H1 (cell line): Measurements from ENCODE around the gene ZNF791. TPM values are rescaled to one million over a fixed set of nuclear protein-coding genes. Genes with fewer than 3 reads are reported as not detected.

Source experiments
- CTCF ChIA-PET: fragments of 300-600 bp; sonication (Branson Sonifier 250); formaldehyde crosslinking; loops from one replicate; lab custom pipeline; 2021; ENCODE audit not compliant: partially characterized antibody; lab: Charles Lee
- POLR2A ChIA-PET: fragments of 300-600 bp; sonication (Branson Sonifier 250); formaldehyde crosslinking; loops from one replicate; lab custom pipeline; 2021; ENCODE audit warnings: inconsistent platforms; ENCODE audit not compliant: partially characterized antibody; lab: Charles Lee
- DNase-seq, 2 experiments: peaks; one replicate each; pipeline versions ENCODE4 v3.0.0 to v3.0.0-alpha.2; 2010 to 2022; ENCODE audit warnings: low spot score in 2 of 2, low read depth in 1 of 2, mixed read lengths in 1 of 2
- FAIRE-seq: peaks from 2 replicates; lab custom pipeline; 2011; peaks lifted over from hg19 to GRCh38; lab: Jason Lieb, UNC
- H2AFZ ChIP-seq: 2 replicates; pipeline ENCODE4 v1.8.1; 2012; ENCODE audit warnings: low read length, inconsistent platforms
- H2AK5ac ChIP-seq: 2 replicates; pipeline ENCODE4 v1.6.1; 2013; ENCODE audit warnings: low read depth, low read length
- H2BK120ac ChIP-seq: replicated peaks from 2 replicates; pipeline ENCODE3; 2013; ENCODE audit warnings: low read depth, low read length, inconsistent platforms
- H2BK12ac ChIP-seq: 2 replicates; pipeline ENCODE4 v1.6.1; 2013; ENCODE audit warnings: low read depth, low read length
- H2BK15ac ChIP-seq: 2 replicates; pipeline ENCODE4 v1.6.1; 2013; ENCODE audit warnings: low read length
- H2BK20ac ChIP-seq: 2 replicates; pipeline ENCODE4 v1.6.1; 2013; ENCODE audit warnings: low read length
- H2BK5ac ChIP-seq: 2 replicates; pipeline ENCODE4 v1.6.1; 2013; ENCODE audit warnings: low read depth, low read length
- H3K14ac ChIP-seq: 2 replicates; pipeline ENCODE4 v1.6.1; 2013; ENCODE audit warnings: inconsistent platforms; ENCODE audit not compliant: insufficient read length
- H3K18ac ChIP-seq: 2 replicates; pipeline ENCODE4 v1.6.1; 2013; ENCODE audit warnings: low read length; ENCODE audit errors: extremely low read depth
- H3K23ac ChIP-seq: 2 replicates; pipeline ENCODE4 v1.6.1; 2013; ENCODE audit warnings: inconsistent platforms; ENCODE audit not compliant: insufficient read length
- H3K23me2 ChIP-seq: 2 replicates; pipeline ENCODE4 v1.6.1; 2013; ENCODE audit warnings: low read depth, low read length
- H3K27ac ChIP-seq: 2 replicates; pipeline ENCODE4 v1.6.1; 2011; ENCODE audit warnings: low read depth, low read length, inconsistent platforms
- H3K27me3 ChIP-seq, 4 experiments: replicated peaks in 1 of 4; 1 replicate in 1 of 4; 2 replicates in 3 of 4; pipeline versions ENCODE4 v1.6.1 to v1.8.1; 2011 to 2013; ENCODE audit warnings: low read length in 3 of 4, mild to moderate bottlenecking in 3 of 4, inconsistent platforms in 2 of 4, mixed read lengths in 2 of 4, moderate library complexity in 1 of 4; ENCODE audit not compliant: control insufficient read depth in 3 of 4, insufficient read depth in 3 of 4; ENCODE audit errors: extremely low read depth in 1 of 4
- H3K36me3 ChIP-seq, 4 experiments: 2 replicates each; pipeline versions ENCODE4 v1.6.1 to v1.8.1; 2011 to 2013; ENCODE audit warnings: mild to moderate bottlenecking in 4 of 4, low read length in 3 of 4, moderate library complexity in 2 of 4, control low read depth in 1 of 4, inconsistent platforms in 1 of 4; ENCODE audit not compliant: insufficient read depth in 4 of 4, control insufficient read depth in 2 of 4
- H3K4ac ChIP-seq: replicated peaks from 2 replicates; pipeline ENCODE3; 2013; ENCODE audit warnings: low read length, low read depth, mixed read lengths, inconsistent platforms; ENCODE audit not compliant: insufficient read length
- H3K4me1 ChIP-seq, 4 experiments: replicated peaks in 1 of 4; 1 replicate in 1 of 4; 2 replicates in 3 of 4; pipeline versions ENCODE4 v1.6.1 to v1.8.1; 2011 to 2013; ENCODE audit warnings: low read length in 3 of 4, inconsistent platforms in 2 of 4, mixed read lengths in 1 of 4; ENCODE audit not compliant: insufficient read depth in 4 of 4, control insufficient read depth in 3 of 4
- H3K4me2 ChIP-seq, 2 experiments: 2 replicates each; pipeline versions ENCODE4 v1.6.1 to v1.8.1; 2011 to 2013; ENCODE audit warnings: low read depth in 2 of 2, low read length in 2 of 2, control low read depth in 1 of 2, inconsistent platforms in 1 of 2, mild to moderate bottlenecking in 1 of 2; ENCODE audit not compliant: insufficient read depth in 1 of 2
- H3K4me3 ChIP-seq, 4 experiments: fragments of 200-600, 300-600 bp in 1 of 4; sonication (generic), shearing (Covaris generic), sonication (Bioruptor Twin) in 1 of 4; 2 replicates each; pipeline versions ENCODE4 v1.5.1 to v1.8.1; 2011 to 2016; ENCODE audit warnings: low read length in 4 of 4, low read depth in 3 of 4, control low read depth in 2 of 4, inconsistent platforms in 2 of 4, mild to moderate bottlenecking in 2 of 4, mixed read lengths in 1 of 4, moderate library complexity in 1 of 4; ENCODE audit not compliant: insufficient read depth in 2 of 4; ENCODE audit errors: extremely low read depth in 1 of 4
- H3K56ac ChIP-seq: replicated peaks from 2 replicates; pipeline ENCODE3; 2013; ENCODE audit warnings: low read depth, mild to moderate bottlenecking, mixed read lengths, low read length, inconsistent platforms; ENCODE audit not compliant: insufficient read length
- H3K79me1 ChIP-seq: 2 replicates; pipeline ENCODE4 v1.6.1; 2013; ENCODE audit warnings: low read depth, low read length, control low read depth
- H3K79me2 ChIP-seq, 2 experiments: 2 replicates each; pipeline versions ENCODE4 v1.6.1 to v1.8.1; 2012 to 2013; ENCODE audit warnings: low read length in 2 of 2, mild to moderate bottlenecking in 2 of 2, inconsistent platforms in 1 of 2; ENCODE audit not compliant: insufficient read depth in 2 of 2, control insufficient read depth in 1 of 2
- H3K9ac ChIP-seq, 4 experiments: replicated peaks in 1 of 4; 1 replicate in 1 of 4; 2 replicates in 3 of 4; pipeline versions ENCODE4 v1.6.1 to v1.8.1; 2011 to 2013; ENCODE audit warnings: low read depth in 3 of 4, low read length in 3 of 4, control low read depth in 2 of 4, mild to moderate bottlenecking in 2 of 4, moderate library complexity in 2 of 4, inconsistent platforms in 1 of 4; ENCODE audit errors: extremely low read depth in 1 of 4
- H3K9me3 ChIP-seq, 2 experiments: 2 replicates each; pipeline versions ENCODE4 v1.6.1 to v1.8.1; 2012 to 2013; ENCODE audit warnings: mild to moderate bottlenecking in 2 of 2, moderate library complexity in 2 of 2, control low read depth in 1 of 2, inconsistent platforms in 1 of 2, low read depth in 1 of 2, low read length in 1 of 2, mixed read lengths in 1 of 2; ENCODE audit not compliant: insufficient read depth in 2 of 2
- H4K20me1 ChIP-seq, 2 experiments: replicated peaks in 1 of 2; 2 replicates each; pipeline versions ENCODE3 to v1.8.1; 2011 to 2013; ENCODE audit warnings: inconsistent platforms in 2 of 2, low read length in 2 of 2, mild to moderate bottlenecking in 1 of 2; ENCODE audit not compliant: insufficient read depth in 2 of 2, control insufficient read depth in 1 of 2
- H4K5ac ChIP-seq: 2 replicates; pipeline ENCODE4 v1.6.1; 2013; ENCODE audit warnings: low read length, low read depth, mixed read lengths, inconsistent platforms; ENCODE audit not compliant: insufficient read length
- H4K8ac ChIP-seq: 2 replicates; pipeline ENCODE4 v1.8.0; 2013; ENCODE audit warnings: mild to moderate bottlenecking, moderate library complexity, low read length, inconsistent platforms; ENCODE audit not compliant: insufficient read depth; ENCODE audit errors: extremely low read depth
- H4K91ac ChIP-seq: replicated peaks from 2 replicates; pipeline ENCODE3; 2013; ENCODE audit warnings: low read length, mixed read lengths, inconsistent platforms; ENCODE audit not compliant: insufficient read length
- ASH2L ChIP-seq: fragments of 200-600, 300-600 bp; sonication (generic); IDR thresholded peaks from one replicate; pipeline ENCODE4 v1.7.1; 2017; ENCODE audit warnings: low read length
- BACH1 ChIP-seq: IDR thresholded peaks from 2 replicates; pipeline ENCODE4 v1.6.1; 2012; ENCODE audit warnings: low read length, improper control_type of control experiment
- CEBPB ChIP-seq: IDR thresholded peaks from 2 replicates; pipeline ENCODE4 v1.6.1; 2012; ENCODE audit warnings: low read depth, low read length
- EZH2 ChIP-seq: fragments of 200-600 bp; sonication (generic); IDR thresholded peaks from 2 replicates; pipeline ENCODE4 v1.7.1; 2012; ENCODE audit warnings: low read depth, mild to moderate bottlenecking, moderate library complexity, low read length, inconsistent platforms; ENCODE audit not compliant: severe bottlenecking
- GABPA ChIP-seq: IDR thresholded peaks from 2 replicates; pipeline ENCODE4 v1.6.1; 2011; ENCODE audit warnings: mild to moderate bottlenecking, low read length, moderate library complexity, borderline replicate concordance; ENCODE audit not compliant: insufficient read depth
- HDAC2 ChIP-seq, 2 experiments: fragments of 300-600 bp in 1 of 2; sonication (generic) in 1 of 2; IDR thresholded peaks; 2 replicates each; pipeline ENCODE4 v1.6.1; 2011 to 2012; ENCODE audit warnings: low read depth in 2 of 2, low read length in 2 of 2, mild to moderate bottlenecking in 2 of 2, moderate library complexity in 2 of 2, borderline replicate concordance in 1 of 2, inconsistent platforms in 1 of 2
- JUND ChIP-seq: IDR thresholded peaks from 2 replicates; pipeline ENCODE4 v1.6.1; 2011; ENCODE audit warnings: mild to moderate bottlenecking, improper control_type of control experiment, low read length
- POU5F1 ChIP-seq: IDR thresholded peaks from 2 replicates; pipeline ENCODE4 v1.6.1; 2011; ENCODE audit warnings: low read depth, mild to moderate bottlenecking, low read length, moderate library complexity
- RBBP5 ChIP-seq: IDR thresholded peaks from 2 replicates; pipeline ENCODE4 v1.7.1; 2012; ENCODE audit warnings: low read depth, mild to moderate bottlenecking, inconsistent platforms, low read length, moderate library complexity, borderline replicate concordance
- RFX5 ChIP-seq: IDR thresholded peaks from 2 replicates; pipeline ENCODE4 v1.6.1; 2011; ENCODE audit warnings: low read depth, low read length, improper control_type of control experiment, borderline replicate concordance
- RXRA ChIP-seq: IDR thresholded peaks from 2 replicates; pipeline ENCODE4 v1.6.1; 2011; ENCODE audit warnings: low read depth, mild to moderate bottlenecking, low read length, moderate library complexity; ENCODE audit not compliant: insufficient read depth
- SIN3A ChIP-seq, 2 experiments: IDR thresholded peaks in 1 of 2; conservative IDR thresholded peaks in 1 of 2; 2 replicates each; pipeline ENCODE4 v1.6.1; 2011 to 2012; ENCODE audit warnings: low read length in 2 of 2, improper control_type of control experiment in 1 of 2, low read depth in 1 of 2, mild to moderate bottlenecking in 1 of 2
- SP4 ChIP-seq: IDR thresholded peaks from 2 replicates; pipeline ENCODE4 v1.6.1; 2012; ENCODE audit warnings: low read length, inconsistent platforms
- ZNF274 ChIP-seq: IDR thresholded peaks from 2 replicates; pipeline ENCODE4 v1.7.0; 2012; ENCODE audit warnings: low read length, borderline replicate concordance; ENCODE audit errors: extremely low read depth
- WGBS, 2 experiments: shearing (Covaris generic) in 1 of 2; methylation state at CpG; one replicate each; pipeline versions ENCODE4 v1.1.6 to v1.1.7; 2013 to 2015; ENCODE audit warnings: low lambda C conversion rate in 2 of 2, mixed read lengths in 2 of 2, inconsistent platforms in 1 of 2, low coverage in 1 of 2, missing lambda C conversion rate in 1 of 2; ENCODE audit not compliant: insufficient replicate concordance in 2 of 2, insufficient coverage in 1 of 2, insufficient read length in 1 of 2; ENCODE audit errors: extremely low coverage in 1 of 2, missing lambda C conversion rate in 1 of 2; 5-methylcytosine and 5-hydroxymethylcytosine counted together
- polyA plus RNA-seq, 7 experiments: library from polyadenylated mRNA; depleted of rRNA in 3 of 7; stranded (reverse) in 5 of 7; unstranded in 2 of 7; fragments of >200 nt in 5 of 7; fragments of 200-250 nt in 2 of 7; gene quantifications; 1 replicate in 5 of 7; 2 replicates in 1 of 7; 4 replicates in 1 of 7; pipeline versions ENCODE4 v1.2.1 to v1.2.3, GENCODE V29; 2011 to 2013; ENCODE audit warnings: missing spikeins in 2 of 7, mixed read lengths in 2 of 7
- total RNA-seq: library from RNA; stranded (reverse); fragmentation: NEBNext Ultra II Directional; extraction: Animal tissue kit (Norgen Biotek cat#: 25700); gene quantifications from 2 replicates; pipeline ENCODE4 v1.2.1, GENCODE V29; 2021

Gene ZNF791
- total and polyA plus RNA-seq, 2 of the 8 experiments (the other 6 are each of a cell fraction or from before 2014, with no cell fraction given) = 4.1 to 18.6 TPM

GRCh38 chr19:12607631-12608030 is 3.1 kb upstream of the ZNF791 start:
- POLR2A ChIA-PET = interaction anchor here (1.0 kb wide), 2 partner anchors 18 to 40 kb away, joined by 3 read pairs; no protein-coding TSS in a partner anchor
- TF ChIP-seq HDAC2 (IDR thresholded peaks at IDR 0.05; ENCODE audit: borderline replicate concordance in 1 of 2, low read depth in 2 of 2, low read length in 2 of 2) = no peak
- no peak for TF ChIP-seq JUND
- TF ChIP-seq EZH2 = no peak
- TF ChIP-seq CEBPB = no peak
- no peak for TF ChIP-seq SP4
- no peak for TF ChIP-seq ASH2L
- no peak for TF ChIP-seq GABPA
- TF ChIP-seq BACH1 = no peak
- TF ChIP-seq SIN3A (conservative IDR thresholded peaks at IDR 0.05 in 1 of 2, IDR thresholded peaks at IDR 0.05 in 1 of 2; ENCODE audit: low read depth in 1 of 2, low read length in 2 of 2) = no peak
- TF ChIP-seq ZNF274 = no peak
- TF ChIP-seq RXRA = no peak
- TF ChIP-seq POU5F1 = no peak
- TF ChIP-seq RFX5 = no peak
- TF ChIP-seq RBBP5 = no peak

More at GRCh38 chr19:12607631-12608030, 3.1 kb upstream of the ZNF791 start:
- no peak overlapping the region for H3K9ac ChIP-seq
- DNase-seq (no peak), FAIRE-seq (no peak)
- H3K23me2 ChIP-seq = no peaks in the 10 kb centered on the region
- H3K79me1 ChIP-seq = no peaks in the 10 kb centered on the region; the same call in 1 of the 2 replicates
- H2AFZ ChIP-seq = no peak overlapping the region
- H3K4me1 ChIP-seq = peaks cover 0 to 2% (median 0%) of the 10 kb centered on the region in 4 experiments; a peak in 1 of 7 replicates
- H3K4ac ChIP-seq = no peak overlapping the region
- peaks cover 0 to 2% of the 10 kb centered on the region in 2 experiments for H4K20me1 ChIP-seq
- no peak overlapping the region for H3K23ac ChIP-seq
- no peak overlapping the region for H3K4me2 ChIP-seq
- no peak overlapping the region for H2BK5ac ChIP-seq
- H4K8ac ChIP-seq = no peak overlapping the region
- no peak overlapping the region for H3K27ac ChIP-seq
- whole genome bisulfite sequencing, 2 experiments = 97% methylated on average over 3 of the region's 3 CpGs; no CpG with 5 or more reads in 1 of the 2 experiments
- no peak overlapping the region for H3K56ac ChIP-seq
- H3K4me3 ChIP-seq = no peak overlapping the region
- H2AK5ac ChIP-seq = no peak overlapping the region
- H3K79me2 ChIP-seq = peaks cover 0 to 23% of the 10 kb centered on the region in 2 experiments; a peak in 3 of 4 replicates
- H2BK15ac ChIP-seq = no peak overlapping the region
- CTCF ChIA-PET = interaction anchor here (0.6 to 0.7 kb wide), 2 partner anchors 63 to 70 kb away, joined by 4 read pairs; no protein-coding TSS in a partner anchor
- no peak overlapping the region for H2BK12ac ChIP-seq
- peaks cover 0 to 6% (median under 1%) of the 10 kb centered on the region in 4 experiments; a peak in 4 of 8 replicates for H3K36me3 ChIP-seq
- no peak overlapping the region for H4K5ac ChIP-seq
- no peaks in the 10 kb centered on the region for H3K9me3 ChIP-seq
- H3K18ac ChIP-seq = no peak overlapping the region
- no peak overlapping the region for H3K14ac ChIP-seq
- no peak overlapping the region for H2BK20ac ChIP-seq
- no peaks in the 10 kb centered on the region for H3K27me3 ChIP-seq
- no peak overlapping the region for H2BK120ac ChIP-seq
- no peak overlapping the region for H4K91ac ChIP-seq
